Transverse colon (tissue), 4 donors: ENCODE data around the gene TRMT1.

Experiments
- POLR2AphosphoS5 ChIP-seq, 3 donors: sonication (generic); formaldehyde crosslinking; IDR thresholded peaks; one replicate each; pipeline ENCODE4 v1.6.1; 2016; ENCODE audit warnings: antibody characterized with exemption in 3 of 3
- TF ChIP-seq, protein P1 (sequence below), 5 experiments: fragments of 200-600 bp in 3 of 5; fragments of 450-650 bp in 2 of 5; sonication (generic) in 3 of 5; IDR thresholded peaks; 1 replicate in 2 of 5; 2 replicates in 3 of 5; pipeline ENCODE4 v1.5.1; 2016 to 2017; ENCODE audit warnings: antibody characterized with exemption in 5 of 5, inconsistent platforms in 3 of 5, mild to moderate bottlenecking in 2 of 5, moderate library complexity in 1 of 5

- TF ChIP-seq, protein P1, sequence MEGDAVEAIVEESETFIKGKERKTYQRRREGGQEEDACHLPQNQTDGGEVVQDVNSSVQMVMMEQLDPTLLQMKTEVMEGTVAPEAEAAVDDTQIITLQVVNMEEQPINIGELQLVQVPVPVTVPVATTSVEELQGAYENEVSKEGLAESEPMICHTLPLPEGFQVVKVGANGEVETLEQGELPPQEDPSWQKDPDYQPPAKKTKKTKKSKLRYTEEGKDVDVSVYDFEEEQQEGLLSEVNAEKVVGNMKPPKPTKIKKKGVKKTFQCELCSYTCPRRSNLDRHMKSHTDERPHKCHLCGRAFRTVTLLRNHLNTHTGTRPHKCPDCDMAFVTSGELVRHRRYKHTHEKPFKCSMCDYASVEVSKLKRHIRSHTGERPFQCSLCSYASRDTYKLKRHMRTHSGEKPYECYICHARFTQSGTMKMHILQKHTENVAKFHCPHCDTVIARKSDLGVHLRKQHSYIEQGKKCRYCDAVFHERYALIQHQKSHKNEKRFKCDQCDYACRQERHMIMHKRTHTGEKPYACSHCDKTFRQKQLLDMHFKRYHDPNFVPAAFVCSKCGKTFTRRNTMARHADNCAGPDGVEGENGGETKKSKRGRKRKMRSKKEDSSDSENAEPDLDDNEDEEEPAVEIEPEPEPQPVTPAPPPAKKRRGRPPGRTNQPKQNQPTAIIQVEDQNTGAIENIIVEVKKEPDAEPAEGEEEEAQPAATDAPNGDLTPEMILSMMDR (IDR thresholded peaks at IDR 0.05), result no peak
- TF ChIP-seq POLR2AphosphoS5 (IDR thresholded peaks at IDR 0.05), result no peak
Observed at GRCh38 chr19:13076320-13076719, 40.2 kb downstream of the TRMT1 start.
